MM.1S (cell line): ENCODE measurements around the gene HBQ1.

Experiments
- EZH2 ChIP-seq: fragments of 300-600 bp; sonication (generic); optimal IDR thresholded peaks from 2 replicates; pipeline ENCODE3; 2017; ENCODE audit warnings: low read depth, mild to moderate bottlenecking, antibody characterized with exemption, low read length, mixed read lengths
- EZH2phosphoT487 ChIP-seq: fragments of 300-600 bp; sonication (generic); IDR thresholded peaks from 2 replicates; pipeline ENCODE4 v1.6.1; 2018; ENCODE audit warnings: antibody characterized with exemption, low read length
- TF ChIP-seq, protein P1 (sequence below): fragments of 300-600 bp; sonication (generic); IDR thresholded peaks from 2 replicates; pipeline ENCODE4 v1.5.1; 2016; ENCODE audit warnings: antibody characterized with exemption, low read length, mixed read lengths

DNA sequence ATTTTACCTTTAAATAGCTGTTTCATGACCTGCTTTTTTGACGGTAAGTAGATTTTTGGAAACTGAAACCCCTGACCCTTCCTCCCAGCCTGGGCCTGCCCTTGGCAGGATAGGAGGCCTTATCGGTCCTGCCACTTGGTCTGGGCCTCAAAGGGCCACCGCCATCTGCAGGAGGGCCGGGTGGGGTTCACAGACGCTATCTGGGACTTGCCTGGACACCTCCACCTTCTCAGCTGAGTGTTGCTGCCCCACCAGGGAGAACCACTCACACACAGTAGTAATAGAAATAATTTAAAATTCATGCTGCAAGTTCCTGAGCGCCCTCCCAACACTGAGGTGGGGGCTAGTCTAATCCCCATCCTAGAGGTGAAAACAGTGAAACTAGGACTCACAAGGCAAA, 37.2 kb upstream of the HBQ1 start:
- TF ChIP-seq, protein P1, sequence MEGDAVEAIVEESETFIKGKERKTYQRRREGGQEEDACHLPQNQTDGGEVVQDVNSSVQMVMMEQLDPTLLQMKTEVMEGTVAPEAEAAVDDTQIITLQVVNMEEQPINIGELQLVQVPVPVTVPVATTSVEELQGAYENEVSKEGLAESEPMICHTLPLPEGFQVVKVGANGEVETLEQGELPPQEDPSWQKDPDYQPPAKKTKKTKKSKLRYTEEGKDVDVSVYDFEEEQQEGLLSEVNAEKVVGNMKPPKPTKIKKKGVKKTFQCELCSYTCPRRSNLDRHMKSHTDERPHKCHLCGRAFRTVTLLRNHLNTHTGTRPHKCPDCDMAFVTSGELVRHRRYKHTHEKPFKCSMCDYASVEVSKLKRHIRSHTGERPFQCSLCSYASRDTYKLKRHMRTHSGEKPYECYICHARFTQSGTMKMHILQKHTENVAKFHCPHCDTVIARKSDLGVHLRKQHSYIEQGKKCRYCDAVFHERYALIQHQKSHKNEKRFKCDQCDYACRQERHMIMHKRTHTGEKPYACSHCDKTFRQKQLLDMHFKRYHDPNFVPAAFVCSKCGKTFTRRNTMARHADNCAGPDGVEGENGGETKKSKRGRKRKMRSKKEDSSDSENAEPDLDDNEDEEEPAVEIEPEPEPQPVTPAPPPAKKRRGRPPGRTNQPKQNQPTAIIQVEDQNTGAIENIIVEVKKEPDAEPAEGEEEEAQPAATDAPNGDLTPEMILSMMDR: no peak
- TF ChIP-seq EZH2 (no peak), EZH2phosphoT487 (no peak)
